T-helper 1 cell (primary cell): ENCODE results near the gene DOHH.

Source experiments
- DNase-seq, 5 donors: peaks; one replicate each; pipeline ENCODE4 v3.0.0-alpha.2; 2012 to 2020
- total RNA-seq, 4 donors: gene quantifications; one replicate each; lab custom pipeline; 2026; lab: John Stamatoyannopoulos, UW

DOHH gene, protein sequence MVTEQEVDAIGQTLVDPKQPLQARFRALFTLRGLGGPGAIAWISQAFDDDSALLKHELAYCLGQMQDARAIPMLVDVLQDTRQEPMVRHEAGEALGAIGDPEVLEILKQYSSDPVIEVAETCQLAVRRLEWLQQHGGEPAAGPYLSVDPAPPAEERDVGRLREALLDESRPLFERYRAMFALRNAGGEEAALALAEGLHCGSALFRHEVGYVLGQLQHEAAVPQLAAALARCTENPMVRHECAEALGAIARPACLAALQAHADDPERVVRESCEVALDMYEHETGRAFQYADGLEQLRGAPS
- 2.0 to 7.0 (median 5.7) reads per million in 4 donors for total RNA-seq

DNA sequence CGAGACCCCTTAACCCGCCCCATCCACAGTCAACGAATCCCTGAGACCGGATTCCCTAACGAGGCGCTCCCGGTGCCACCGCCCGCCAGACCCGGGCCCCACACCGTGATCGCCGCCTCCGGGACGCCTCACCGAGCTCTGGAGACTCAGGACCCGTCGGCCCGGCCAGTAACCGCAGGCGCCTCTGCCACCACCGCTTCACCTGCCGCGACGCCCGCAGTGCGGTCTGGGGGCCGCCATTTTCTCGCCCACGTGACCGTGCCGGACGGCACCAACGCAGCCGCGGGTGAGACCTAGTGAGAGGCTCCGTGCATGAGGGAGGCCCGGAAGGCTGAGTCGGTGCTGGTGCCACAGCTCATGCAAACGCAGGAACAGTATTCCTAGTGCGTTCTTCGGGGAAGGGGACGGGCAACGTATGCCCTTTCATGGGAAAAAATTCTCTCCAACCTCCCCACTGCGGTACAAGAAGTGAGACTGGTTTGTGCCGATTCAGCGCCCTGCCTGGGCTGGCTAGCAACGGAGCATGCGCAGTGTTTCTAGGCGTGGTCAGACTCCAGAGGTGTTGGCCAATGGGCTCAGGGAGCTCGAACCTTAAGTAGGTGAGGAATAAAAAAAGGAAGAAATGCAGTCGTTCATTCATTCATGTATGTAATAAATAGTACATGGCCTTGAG, at the start of gene DOHH:
Gene DOHH, minus strand, starts transcription at position 246 of the 673 bp plus-strand sequence. CDS start 3,860 bp downstream, outside the sequence.
- peak; percentile 85 to 97 (median 90) for DNase-seq

DNA sequence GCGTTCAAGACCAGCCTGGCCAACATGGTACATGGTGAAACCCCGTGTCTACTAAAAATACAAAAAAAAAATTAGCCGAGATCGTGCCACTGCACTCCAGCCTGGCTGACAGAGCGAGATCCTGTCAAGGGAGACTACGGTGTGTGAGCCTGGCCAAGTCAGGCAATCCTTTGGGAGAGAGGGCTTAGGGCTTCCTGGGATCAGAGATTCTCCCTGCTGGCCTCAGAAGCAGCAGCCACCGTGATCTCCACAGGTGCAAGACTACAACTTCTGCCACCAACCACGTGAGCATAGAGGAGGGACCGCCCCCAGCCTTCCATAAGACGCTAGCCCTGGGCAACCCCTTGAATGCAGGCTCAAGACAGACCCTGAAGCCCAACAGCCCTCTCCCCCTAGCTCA, 49.3 kb upstream of the DOHH start:
- no peak for DNase-seq

DNA sequence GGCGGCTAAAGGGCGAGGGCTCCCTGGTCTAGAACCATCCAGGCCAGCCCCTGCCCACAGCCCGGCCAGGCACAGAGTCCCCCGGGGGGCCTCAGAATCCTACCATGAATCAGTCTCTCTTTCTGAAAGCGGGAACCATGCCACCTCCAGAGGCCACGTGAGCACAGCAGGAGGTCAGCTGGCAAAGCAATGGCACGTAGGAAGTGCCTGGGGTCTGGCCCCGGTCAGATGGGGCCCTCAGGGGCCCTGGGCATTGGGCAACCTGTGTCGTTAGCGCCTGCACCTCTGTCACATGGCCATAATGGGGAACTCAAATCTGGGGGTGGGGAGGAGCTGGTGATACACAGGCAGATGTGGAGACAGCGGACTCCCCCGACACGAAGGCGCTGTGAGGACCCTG, 48.1 kb upstream of the DOHH start:
- DNase-seq, result no peak

DNA sequence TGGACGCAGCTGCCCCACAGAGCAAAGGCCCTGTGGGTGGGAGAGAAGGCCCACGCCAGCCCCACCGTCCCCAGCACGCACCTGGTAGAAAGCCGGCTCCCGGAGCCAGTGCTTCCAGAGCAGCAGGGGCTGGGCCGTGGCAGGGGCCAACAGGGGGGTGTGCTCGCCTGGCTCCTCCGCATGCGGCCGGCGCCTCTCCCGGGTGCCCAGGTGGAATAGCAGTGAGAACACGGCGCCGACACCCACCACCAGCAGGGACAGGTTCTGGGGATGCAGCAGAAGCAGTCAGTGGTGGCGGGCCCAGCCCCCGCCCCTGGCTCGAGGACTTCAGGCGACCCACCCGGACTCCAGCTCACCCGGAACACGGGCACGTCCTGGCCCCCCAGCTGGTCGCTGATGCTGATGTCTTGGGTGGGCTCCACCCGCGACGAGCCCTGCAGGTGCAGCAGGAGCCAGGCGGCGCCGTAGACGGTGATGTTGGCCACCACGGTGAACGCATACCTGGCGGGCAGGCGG, 47.4 kb upstream of the DOHH start:
- DNase-seq, result no peak

DNA sequence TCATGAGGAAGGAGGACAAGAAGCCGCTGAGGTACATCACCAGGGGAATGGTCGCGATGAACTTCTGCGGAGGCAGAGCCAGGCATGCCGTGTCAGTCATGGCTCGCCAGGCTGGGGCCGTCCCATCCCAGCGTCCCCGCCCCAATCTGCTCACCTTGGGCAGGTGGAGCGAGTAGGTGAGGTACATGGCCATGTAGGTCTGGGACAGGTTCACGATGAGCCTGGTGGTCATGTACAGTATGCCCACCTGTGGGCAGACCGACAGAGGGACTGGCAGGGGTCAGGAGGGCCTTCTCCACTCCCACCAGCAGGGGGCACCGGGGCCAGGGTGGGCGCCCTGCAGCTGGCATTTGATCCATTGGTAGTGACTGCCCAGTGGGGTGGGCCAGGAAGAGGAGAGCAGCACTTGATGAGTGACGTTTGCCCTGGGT, 46.8 kb upstream of the DOHH start:
- DNase-seq, result no peak

DNA sequence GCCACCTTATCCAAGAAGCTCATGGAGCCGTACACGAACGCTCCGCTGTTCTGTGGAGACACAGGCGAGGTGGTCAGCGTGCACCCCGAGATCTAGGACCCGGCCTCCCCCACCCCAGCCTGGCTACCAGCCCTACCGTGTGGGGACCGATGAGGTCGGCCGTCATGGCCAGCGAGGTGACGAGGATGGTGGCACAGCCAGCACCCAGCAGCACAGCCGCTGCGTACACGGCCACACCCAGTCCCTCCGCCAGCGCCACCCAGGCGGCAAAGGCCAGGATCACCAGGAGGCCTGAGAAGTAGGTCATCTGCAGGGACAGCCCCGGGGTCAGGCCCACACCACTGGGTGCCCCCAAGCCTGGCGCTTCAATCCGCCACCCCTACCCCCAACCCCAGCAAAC, 45.6 kb upstream of the DOHH start:
- no peak for DNase-seq

DNA sequence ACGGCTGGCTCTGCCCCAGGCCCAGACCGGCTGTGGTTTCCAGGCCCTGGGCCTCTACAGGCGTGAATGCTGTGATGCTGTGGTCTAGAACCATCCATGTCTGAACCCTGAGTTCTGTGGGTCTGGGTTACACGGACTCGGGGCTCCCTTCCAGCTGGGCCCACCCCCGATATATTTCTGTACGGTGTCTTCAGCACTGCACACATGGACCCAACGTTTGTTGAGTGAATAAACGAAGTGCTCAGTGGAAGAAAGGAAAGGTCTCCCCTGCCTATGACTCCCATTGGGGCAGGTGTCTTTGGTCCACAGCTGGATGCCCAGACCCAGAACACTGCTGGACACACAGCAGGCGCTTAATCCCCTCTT, 45.2 kb upstream of the DOHH start:
- no peak for DNase-seq

DNA sequence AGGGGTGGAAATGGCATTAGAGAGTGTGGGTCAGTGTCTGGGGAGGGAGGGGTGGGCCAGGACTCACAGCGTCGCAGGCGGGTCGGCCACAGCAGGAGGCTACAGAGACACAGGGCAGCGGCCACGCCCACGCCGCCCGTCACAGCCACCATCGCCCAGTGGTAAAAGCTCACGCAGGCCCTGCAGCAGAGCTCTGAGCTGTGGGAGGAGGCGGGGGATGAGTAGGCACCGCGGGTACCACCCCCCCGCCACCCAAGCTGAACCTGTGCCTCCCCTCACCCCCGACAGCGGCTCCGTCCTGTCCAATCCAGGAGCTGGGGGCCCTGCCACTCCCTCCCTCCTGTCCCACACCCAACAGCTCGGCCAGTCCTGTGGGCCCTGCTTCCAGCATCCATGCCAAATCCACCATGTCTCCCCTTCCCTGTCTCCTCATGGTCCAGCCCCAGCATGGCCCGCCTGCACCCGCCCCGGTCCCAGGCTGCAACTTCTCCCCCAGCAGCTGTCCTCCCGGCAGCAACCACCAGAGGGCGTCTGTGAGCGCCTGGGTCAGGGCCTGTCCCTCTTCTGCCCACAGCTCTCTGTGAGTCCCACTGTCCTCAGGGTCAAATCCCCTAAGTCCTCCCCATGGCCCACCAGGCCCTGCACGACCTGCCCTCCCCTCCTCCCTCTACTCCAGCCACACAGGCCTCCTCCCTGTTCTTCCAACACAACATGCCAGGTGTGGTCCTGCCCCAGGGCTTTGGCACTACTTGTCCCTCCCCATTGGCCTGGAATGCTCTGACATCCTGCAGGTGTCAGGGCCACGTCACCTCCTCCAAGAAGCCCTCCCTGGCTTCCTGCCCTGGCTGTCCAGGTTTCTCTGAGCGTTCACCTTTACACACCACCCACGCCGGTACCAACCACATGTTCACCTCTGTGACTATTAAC, 44.5 kb upstream of the DOHH start:
- DNase-seq, result peak; percentile 48 to 73 (median 66)

DNA sequence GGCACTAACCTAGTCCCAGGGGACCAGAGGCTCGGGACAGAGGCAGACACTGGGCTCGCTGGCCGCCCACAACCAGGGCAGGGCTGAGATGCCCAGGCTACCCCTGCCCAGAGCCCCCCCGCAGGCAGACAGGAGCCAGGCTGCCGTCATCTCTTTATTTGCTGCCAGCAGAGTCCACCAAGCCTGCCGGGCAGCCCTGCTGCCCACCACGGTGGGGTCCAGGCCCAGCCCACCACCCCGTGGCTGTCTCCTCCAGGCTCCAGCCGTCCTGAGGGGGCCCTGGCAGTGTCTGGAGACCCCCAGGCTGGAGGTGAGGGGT, 43.5 kb upstream of the DOHH start:
- DNase-seq, result no peak

DNA sequence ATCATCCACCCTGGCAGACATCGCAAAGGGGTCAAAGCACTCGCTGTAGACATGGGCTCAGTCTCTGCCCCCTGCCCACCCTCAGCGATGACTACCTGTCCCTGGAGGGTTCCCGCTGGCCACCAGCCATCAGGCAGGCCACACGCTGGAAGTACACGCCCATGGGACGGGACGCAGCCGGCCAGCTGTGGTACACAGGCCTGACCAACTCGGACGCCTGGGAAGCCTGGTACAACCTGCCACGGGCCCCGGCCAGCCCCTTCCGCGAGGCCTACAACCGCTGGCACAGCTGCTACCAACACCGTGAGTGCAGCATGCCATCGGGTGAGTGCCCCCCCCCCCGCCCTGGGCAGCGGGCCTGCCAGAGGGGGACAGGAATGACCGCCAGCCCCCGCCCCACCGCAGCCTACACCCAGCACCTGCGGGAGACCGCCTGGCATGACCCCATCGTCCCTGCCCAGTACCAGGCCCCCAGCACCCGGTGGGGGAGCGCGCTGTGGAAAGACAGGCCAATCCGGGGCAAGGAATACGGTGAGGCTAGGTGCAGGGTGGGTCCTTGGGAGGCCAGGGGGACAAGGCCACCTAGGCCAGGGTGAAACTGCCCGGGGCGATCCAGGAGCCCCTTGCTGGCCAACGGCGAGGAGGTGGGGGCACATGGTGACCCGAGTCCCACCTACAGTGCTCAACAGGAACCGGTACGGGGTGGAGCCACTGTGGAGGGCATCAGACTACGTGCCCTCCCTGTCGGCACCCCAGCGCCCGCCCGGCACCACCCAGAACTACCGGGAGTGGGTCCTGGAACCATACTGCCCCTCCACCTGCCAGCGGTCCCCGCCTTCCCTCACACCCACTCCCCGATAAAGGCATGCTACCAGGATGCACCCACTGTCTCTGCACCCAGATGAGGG, 42.9 kb upstream of the DOHH start:
- no peak for DNase-seq

DNA sequence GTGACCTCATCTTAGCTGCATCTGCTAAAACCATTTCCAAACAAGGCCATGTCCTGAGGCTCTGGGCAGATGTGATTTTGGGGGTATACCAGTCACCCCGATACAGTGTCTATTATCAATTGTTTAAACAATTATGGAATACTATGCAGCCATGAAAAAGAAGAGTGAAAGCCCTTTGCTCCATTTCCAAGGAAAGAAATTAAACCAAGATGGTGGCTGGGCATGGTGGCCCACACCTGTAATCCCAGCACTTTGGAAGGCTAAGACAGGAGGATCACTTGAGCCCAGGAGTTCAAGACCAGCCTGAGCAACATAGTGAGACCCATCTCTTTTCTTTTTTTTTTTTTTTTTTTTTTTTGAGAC, 39.3 kb upstream of the DOHH start:
- no peak for DNase-seq

DNA sequence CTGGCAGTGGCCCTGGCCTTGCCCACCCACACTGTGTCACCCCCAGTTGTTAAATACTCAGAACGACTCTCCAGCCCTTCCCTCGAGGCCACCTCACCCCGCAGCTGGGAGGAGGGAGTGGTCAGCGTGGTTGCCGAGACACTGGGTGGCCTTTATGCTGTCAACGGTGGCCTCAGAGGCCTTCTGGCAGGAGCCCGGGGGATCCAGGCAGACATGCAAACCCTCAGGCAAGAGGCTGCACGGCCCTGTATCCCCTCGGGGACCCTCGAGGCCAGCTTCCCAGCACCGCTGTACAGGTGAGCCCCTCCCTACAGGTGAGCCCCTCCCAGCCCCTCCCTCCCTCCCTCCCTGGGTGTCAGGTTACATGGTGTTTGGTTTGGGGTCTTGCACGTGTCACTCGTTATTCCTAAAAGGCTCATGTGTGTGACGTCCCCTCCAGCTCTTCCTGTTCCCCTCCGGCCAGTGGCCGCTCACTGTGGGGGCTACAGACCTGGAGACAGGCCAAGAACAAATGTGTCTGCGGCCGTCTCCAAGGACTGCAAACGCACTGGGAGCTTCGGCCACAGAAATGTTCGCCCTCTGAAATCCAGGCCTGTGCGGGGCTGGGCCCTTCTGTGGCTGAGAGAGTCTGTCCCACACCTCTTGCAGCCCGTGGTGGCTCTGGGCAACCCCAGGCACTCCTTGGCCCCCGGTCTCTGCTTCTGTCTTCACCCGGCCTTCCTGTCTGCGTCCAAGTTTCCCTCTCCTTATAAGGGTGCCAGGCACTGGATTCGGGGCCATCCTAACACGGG, 38.7 kb upstream of the DOHH start, which contains the start of gene TEKTIP1:
Gene TEKTIP1, plus strand, starts transcription at position 210 of the 791 bp plus-strand sequence. Its CDS starts 4 bp downstream, at position 214.
- DNase-seq, result no peak

DNA sequence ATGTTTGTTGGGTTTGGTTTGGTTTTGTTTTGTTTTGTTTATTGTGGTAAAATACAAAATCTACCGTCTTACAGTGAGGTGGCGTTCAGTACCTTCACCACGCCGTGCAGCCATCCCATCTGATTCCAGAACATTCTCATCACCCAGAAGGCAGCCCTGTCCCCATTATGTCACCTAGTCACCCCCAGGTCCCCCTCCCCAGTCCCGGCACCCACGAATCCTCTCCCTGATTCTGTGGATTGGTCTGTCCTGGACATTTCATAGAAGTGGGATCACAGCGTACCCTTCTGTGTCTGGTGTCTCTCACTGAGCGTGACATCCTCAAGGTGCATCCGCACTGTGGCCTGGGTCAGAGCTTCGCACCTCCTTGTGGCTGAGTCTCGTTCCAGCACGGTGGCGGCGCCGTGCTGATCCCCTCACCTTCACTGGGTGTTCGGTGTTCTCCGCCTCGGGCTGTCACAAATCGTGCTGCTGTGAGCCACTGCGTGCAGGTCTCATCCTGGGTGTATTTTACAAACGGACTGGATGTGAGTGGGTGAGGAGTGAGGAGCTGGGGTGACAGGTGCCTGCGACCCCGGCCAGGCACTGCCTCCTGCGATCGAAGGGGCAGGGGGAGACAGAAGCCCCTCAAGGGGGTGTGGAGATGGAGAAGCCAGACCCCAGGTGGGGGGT, 37.9 kb upstream of the DOHH start:
- DNase-seq, result no peak

DNA sequence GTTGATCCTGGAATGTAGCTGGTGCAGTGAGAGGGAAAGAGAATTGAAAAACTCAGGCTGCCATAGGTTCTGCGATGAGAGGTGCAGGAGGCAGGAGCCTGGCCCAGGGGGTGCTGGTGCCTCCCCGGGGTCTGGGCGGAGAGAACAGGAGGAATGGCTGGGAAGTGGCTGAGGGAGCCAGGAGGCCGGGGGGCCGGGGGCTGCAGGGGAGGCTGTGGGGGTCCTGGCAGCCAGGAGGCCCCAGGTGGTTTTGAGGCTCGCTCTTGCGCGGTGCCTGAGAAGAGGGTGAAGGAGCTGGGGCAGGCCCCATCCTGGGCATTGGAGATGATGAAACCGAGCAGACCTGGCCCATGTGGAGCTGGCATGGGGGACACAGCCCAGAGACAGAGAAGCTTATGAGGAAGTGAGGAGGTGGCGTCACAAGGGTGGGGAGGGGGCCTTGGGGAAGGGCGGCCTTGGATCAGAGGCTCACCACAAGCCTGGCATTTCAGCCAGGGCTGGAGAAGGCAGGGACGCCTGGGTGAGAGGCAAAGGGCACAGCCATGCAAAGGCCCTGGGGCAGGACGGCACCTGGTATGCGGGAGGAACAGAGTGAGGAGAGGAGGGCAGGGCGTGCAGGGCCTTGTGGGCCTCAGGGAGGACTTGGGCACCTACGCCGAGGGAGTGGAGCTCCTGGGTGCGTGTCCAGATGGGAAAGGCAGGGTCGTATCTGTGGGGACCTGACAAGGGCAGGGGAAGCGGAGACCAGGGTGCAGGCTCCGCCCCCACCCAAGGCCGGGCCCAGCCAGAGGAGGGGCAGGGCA, 37.2 kb upstream of the DOHH start:
- DNase-seq, result no peak

DNA sequence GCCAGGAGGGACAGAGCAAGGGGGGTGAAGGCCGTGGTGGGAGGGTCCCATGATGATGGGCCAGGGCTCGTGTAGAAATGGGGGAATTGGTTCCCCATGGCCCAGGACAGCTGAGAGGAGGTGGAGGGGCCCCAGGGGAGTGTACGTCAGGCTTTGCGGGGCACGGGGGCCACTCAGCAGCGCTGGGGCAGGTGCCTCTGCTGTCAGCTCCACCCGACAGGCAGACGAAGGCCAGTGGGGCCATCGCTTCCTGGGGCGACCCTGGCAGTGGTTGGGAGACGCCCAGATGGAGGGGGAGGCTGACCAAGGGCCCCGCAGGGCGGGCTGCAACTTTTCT, 36.6 kb upstream of the DOHH start:
- no peak for DNase-seq

DNA sequence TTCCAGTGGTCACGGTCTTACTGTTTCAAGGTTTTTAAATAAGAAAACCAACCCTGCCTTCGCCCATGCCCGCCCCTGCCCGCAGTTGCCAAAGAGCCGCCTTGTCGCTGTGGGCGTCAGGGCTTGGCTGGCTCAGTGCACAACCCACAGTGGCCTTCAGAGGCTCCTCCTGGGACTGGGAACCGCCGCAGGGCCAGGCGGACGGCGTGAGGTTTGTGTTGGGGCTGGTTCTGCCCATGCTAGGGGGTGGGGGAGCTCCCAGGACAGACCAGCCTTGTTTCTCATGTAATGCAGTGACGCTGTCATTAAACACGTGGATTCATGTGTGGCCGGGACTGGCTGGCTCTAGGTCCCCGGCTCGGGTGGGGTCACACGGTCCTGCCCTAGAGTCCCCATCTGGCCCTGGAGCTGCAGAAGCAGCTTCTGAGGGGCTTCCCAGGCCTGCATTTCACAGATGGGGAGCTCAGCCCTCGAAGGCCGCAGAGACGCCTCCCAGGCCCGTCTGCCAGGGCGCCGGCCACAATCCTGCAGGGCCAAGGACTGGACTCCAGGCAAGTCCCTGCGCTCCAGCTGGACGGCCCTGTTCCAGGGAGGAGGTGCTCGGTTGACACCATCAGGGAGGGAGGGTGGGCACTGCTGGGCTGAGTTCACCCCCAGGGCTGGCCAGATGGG, 36.1 kb upstream of the DOHH start:
- DNase-seq, result no peak

DNA sequence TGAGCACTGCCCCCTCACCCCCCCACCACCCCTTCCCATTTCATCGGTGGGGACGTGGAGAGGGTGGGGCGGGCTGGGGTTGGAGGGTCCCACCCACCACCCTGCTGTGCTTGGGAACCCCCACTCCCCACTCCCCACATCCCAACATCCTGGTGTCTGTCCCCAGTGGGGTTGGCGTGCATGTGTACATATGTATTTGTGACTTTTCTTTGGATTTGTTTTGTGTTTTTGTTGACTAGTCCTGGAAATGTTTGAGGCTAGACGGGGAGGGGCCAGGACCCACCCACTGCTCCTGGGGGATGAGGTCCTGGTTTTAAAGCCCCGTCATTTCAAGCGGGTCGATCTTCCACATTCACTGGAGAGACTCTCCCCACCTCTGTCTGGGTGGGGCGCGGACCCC, 35.5 kb upstream of the DOHH start:
- no peak for DNase-seq

DNA sequence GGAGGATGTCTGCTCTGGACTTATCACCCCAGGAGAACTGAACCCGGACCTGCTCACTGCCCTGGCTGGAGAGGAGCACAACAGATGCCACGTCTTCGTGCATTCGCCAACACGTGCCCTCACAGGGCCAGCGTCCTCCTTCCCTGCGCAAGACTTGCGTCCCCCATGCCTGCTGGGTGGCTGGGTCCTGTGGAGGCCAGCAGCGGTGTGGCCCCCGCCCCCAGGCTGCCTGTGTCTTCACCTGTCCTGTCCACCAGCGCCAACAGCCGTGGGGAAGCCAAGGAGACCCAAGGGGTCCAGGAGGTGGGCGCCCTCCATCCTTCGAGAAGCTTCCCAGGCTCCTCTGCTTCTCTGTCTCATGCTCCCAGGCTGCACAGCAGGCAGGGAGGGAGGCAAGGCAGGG, 35.1 kb upstream of the DOHH start:
- no peak for DNase-seq

DNA sequence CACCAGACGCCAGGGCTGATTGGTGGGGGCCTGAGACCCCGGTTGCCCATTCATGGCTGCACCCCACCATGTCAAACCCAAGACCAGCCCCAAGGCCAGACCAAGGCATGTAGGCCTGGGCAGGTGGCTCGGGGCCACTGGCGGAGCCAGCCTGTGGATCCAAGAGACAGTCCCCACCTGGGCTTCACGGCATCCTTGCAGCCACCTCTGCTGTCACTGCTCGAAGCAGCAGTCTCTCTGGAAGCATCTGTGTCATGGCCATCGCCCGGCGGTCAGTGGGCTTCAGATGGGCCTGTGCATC, 34.7 kb upstream of the DOHH start:
- DNase-seq, result no peak
